ENCODE data around the gene WAC.

Gene WAC

GRCh38 chr10:28666751-28667467 lies 134.0 kb downstream of the WAC start:
- DNase-seq (ENCODE audit: low read depth in 3 of 3), result no peak

- DNase-seq (ENCODE audit: low read depth in 3 of 3), result peak in 2 of 3 donors; percentile 24 to 59
Observed at GRCh38 chr10:28668363-28669226, 135.7 kb downstream of the WAC start.

GRCh38 chr10:28669227-28670173 lies 136.6 kb downstream of the WAC start:
- DNase-seq (ENCODE audit: low read depth in 3 of 3), result no peak

Data from stimulated activated CD4-positive, alpha-beta T cell treated with anti-CD3 and anti-CD28 coated beads, TNF-alpha, amount 100 ng/mL, for 48 hours (primary cell).